HG03280 (cell line): ENCODE results near the gene CYP26A1.
"Not testable (repeated sequence)": the region's sequence is repeated elsewhere in the genome, so short reads cannot be mapped to it uniquely, and the experiment has no call there.

Experiments
- ATAC-seq: cut with Tn5 transposase; IDR thresholded peaks from one replicate; pipeline ENCODE4 v1.9.1; 2021; ENCODE audit warnings: mild to moderate bottlenecking, moderate library complexity; ENCODE audit not compliant: unreplicated experiment

CYP26A1 gene

DNA sequence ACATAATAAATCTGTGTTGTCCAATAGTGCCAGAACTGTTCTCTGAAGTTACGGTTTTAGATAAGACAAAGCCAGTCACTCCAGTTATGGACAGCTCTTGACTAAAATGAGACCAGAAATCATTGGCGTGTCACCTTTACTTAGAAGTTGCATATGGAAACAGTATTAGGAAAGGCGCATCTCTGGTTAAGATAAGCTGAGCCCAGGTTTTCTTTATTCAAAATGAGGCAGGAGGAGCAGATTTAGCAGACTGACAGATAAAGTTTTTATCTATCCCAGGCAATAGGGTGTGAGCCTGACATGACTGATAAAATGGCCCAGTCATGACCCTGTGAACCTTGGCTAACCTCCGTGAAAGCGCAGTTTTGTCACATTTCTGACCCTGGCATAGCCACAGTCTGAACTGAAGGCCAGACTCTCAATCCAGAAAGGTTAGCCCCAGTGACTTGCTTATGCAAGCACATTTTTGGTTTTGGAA lies 4.2 kb downstream of the CYP26A1 start:
- no peak for ATAC-seq

DNA sequence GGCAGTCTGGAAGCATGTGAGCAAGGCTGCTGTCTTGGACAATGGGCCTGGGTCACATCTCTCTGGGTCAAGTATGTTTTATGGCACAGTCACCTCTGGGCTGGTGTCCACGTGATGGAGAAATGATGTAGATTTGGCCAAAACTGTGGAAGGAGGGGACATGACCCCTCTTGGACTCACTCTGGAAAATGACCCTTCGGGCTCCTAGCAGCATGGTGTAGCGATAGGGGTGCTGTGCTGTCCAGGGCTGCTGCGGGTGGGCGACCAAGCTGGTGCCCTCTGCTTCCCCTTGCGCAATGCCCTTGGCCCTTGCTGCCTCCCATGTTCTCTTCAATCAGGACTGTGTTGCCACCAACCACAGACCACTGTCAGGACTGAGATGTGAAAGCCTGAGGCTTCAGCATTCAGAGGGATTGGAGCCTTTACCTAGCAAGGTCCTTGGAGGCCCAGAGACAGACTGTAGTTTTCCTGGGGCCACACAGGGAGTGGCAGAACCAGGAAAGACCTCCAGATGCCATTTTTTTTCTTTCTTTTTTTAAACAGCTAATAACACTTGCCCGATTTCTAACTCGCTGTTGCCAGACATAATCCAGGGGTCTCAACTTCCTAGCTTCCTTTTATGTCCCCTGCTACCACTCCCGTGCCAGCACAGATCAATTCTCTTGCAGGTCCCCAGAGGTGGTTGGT lies 6.1 kb downstream of the CYP26A1 start:
- ATAC-seq, result no peak

DNA sequence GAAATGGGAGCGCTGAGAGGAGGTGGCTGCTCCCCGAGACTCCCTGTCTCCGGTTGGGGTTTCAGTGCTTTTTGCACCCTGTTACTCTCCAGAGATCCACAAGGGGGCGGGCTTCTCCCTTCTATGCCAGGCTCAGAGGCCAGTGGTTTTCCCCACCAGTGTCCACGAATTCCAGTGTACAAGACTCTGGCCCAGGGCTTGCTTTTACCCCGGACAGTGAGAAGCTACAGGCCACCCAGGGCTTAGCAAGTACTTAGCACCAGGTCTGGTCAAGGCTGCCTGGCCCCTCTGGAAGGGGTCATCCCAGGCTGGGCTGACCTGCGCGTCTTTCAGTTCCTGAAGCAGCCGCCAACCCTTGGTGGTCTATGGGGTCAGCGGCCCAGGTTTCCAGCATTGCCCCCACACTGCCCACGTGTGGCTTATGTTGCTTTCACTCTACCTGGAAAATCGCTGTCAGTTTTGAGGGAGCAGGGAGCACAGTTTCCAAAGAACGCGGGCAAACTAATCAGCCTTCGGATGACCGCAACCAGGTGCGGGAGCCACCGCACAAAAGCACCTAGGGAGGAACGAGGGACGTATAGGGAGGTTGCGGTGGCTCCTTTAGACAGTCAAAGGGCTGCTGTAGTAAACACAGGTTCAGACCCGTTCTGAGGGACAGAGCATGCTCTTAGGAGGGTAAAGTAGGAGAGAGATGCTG lies 6.8 kb downstream of the CYP26A1 start:
- ATAC-seq, result no peak

- ATAC-seq, result no peak
Measured at GRCh38 chr10:93081318-93081717, 7.6 kb downstream of the CYP26A1 start.

GRCh38 chr10:93081834-93082233 lies 8.1 kb downstream of the CYP26A1 start:
- no peak for ATAC-seq

DNA sequence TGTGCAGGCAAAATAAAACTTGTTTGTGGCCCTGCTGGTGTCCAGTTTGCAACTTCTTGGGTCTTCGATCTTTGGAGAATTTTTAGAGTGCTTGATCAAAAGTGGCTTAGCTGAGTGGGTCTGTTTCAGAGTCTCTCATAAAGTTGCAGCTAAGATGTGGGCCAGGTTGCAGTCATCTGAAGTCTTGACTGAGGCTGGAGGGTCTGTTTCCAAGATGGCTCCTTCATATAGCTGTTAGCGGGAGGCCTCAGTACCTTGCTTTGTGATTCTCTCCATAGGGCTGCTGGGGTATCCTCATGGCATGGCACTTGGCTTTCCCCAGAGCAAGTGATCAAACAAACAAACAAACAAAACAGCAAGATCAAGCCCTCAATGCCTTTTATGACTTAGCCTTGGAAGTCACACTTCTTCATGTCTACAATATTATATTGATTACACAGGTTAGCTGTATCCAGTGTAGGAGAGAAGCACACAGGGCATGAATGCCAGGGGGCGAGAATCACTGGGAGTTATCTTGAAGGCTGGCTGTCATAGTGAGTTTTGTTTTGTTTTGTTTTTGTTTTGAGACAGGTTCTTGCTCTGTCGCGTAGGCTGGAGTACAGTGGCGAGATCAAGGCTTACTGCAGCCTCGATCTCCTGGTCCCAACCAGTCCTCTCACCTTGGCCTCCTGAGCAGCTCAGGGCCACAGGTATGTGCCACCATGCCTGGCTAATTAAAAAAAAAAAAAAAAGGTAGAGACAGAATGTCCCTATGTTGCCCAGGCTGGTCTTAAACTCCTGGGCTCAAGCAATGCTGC lies 10.2 kb downstream of the CYP26A1 start:
- ATAC-seq, result no peak

DNA sequence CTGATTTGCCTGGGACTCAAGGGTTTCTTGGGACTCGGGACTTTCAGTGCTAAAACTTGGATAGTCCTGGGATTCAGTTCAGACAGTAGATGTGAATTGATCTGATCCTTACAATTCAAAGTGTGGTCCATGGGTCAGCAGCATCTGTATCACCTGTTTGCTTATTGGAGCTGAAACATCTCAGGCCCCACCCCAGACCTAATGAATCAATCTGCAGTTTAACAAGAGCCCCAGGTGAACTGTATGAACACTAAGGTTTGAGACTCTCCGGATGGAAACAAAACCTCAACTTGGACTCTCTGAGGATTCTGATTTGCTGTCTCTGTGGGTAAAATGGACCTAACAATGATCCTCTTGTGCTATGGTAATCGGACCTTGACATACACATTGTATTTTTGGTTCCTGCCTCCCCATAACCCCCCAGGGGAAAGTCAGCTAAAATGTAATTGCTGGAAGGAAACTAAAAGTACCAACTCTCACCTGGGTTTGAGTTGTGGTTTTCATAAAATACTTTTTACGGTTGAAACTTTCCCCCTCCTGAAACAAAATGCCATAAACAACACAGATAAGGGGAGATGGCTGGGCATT lies 11.7 kb downstream of the CYP26A1 start:
- no peak for ATAC-seq

GRCh38 chr10:93086289-93086688 lies 12.6 kb downstream of the CYP26A1 start:
- ATAC-seq, result no peak

DNA sequence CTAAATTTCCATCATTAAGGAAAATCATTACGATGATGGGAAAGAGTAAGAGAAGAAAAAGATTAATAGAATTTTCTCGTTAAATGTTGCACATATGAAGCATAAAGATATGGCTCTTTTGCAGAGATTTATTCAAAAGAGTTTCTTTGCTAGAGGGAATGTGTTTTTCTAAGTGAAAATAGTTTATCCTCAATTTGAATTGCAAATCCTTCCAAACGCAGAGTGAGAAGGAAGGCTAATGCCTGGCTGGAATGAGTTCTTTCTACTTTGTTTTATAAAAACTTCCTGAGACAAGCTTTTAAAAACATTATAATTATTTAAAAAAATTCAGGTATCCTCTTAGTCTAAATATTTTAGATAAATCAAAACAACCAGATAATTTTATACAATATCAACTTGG lies 14.2 kb downstream of the CYP26A1 start:
- ATAC-seq, result no peak

DNA sequence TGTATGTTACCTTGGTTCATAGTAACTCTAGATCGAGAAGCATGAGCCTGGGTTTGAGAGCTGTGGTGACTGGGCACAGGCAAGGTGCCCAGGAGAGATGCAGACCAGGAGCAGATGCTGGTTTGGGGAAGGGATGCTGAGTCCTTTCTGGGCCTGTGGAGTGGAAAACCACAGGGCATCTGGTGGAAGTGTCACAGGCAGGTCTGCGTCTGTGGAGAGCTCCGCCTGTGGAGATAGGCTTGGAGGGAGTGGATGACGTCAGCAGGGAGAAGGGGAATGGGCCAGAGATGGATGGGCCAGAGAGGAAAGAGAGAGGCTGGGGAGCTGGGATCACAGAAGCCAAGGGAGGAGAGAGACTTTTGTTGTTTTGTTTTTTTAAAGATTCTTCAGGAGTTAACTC lies 14.8 kb downstream of the CYP26A1 start:
- no peak for ATAC-seq

DNA sequence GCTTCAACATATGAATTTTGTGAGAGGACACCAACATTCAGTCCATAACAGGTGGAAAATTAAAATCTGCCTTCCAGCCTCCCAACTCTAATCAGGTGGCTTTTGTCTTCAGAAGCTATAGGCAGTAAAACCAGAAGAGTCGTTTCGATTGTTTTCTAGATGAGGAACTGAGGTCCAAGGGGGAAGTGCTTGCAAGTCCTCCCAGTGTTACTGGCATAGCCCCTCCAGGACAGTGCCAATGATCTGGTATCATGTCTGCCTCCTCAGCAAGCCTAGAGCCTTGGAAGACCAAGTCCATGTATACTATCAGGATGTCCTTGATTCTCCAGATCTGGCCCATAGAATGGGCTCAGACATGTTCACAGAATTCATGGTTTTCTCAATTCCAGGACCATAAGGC lies 16.9 kb downstream of the CYP26A1 start:
- ATAC-seq, result no peak

GRCh38 chr10:93091960-93092359 lies 18.3 kb downstream of the CYP26A1 start:
- ATAC-seq, result no peak

DNA sequence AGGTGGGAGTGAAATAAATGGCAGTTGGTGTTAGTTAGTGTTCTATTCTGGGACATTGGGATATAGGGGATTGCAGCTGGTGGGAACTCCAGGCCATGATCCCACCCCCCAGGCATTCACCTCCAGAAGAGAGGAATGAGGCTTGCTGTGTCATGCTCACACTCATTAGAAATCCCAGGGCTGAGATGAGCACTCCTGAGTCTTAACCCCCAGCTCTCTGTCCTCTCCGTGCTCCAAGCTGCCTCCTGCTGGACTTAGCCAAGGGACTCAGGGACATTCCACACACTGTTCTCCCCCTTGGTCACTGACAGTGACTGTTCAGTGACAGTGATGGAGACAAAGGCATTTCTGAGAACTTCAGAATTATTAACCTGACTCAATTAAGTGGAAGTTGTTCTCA lies 21.5 kb downstream of the CYP26A1 start:
- no peak for ATAC-seq

DNA sequence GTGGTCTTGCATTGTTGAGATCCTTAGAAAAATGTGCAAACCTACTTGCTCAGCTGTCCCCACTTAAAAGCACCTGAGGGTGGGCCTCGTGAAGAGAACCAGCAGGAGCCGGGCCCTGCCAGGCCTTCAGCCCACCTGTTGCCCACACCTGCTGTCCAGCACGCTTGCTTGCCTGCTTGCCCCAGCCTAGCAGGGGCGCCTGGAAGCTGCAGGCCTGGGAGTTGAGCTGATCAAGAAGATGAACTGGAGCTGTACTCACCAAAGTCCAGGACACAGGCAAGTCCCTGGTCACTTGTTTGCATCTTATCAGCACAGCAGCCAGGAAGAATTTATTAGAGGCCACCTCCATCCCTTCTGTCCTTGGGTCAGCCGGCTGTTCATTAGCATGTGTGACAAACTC lies 23.2 kb downstream of the CYP26A1 start:
- no peak for ATAC-seq

- no peak for ATAC-seq
Measured at GRCh38 chr10:93097386-93097785, 23.7 kb downstream of the CYP26A1 start.

GRCh38 chr10:93098816-93099215 lies 25.1 kb downstream of the CYP26A1 start:
- no peak for ATAC-seq

DNA sequence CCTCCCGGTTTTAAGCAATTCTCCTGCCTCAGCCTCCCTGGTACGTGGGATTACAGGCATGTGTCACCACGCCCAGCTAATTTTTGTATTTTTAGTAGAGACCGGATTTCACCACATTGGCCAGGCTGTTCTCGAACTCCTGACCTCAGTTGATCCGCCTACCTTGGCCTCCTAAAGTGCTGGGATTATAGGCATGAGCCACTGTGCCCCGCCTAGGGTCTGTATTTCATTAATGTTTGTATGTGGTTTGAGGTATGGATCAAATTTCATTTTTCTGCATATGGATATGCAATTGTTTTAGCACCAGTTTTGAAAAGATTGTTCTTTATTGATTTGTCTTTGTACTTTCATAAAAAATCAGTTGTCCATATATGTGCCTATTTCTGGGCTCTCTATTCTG lies 26.0 kb downstream of the CYP26A1 start:
- ATAC-seq, result no peak

DNA sequence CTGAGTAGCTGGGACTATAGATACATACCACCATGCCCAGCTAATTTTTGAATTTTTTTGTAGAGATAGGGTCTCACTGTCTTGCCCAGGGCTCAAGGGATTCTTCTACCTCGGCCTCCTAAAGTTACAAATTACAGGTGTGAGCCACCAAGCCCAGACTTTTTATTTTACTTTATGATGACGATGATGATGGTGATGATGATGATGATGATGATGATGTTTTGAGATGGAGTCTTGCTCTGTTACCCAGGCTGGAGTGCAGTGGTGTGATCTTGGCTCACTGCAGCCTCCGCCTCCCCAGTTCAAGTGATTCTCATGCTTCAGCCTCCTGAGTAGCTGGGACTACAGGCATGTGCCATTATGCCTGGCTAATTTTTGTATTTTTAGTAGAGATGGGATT lies 27.5 kb downstream of the CYP26A1 start:
- ATAC-seq, result not testable (repeated sequence)

GRCh38 chr10:93103953-93104352 lies 30.3 kb downstream of the CYP26A1 start:
- no peak for ATAC-seq

- no peak for ATAC-seq
Measured at GRCh38 chr10:93106631-93107072, 33.0 kb downstream of the CYP26A1 start.

GRCh38 chr10:93110472-93111146 lies 36.9 kb downstream of the CYP26A1 start:
- no peak for ATAC-seq
